Caco-2 (cell line): ENCODE data around the gene JPT2. TPM values are rescaled to one million over a fixed set of nuclear protein-coding genes. Genes with fewer than 3 reads are reported as not detected.
A peak's percentile ranks its signal among the peaks of the same experiment; 100 is the strongest.

Experiments
- BruUV-seq: library from RNA; stranded (reverse); fragments of 400-500 nt; replicated peaks from 2 replicates; lab custom pipeline; 2021; lab: Mats Ljungman, UMichigan
- CTCF ChIA-PET: fragments of 300-600 bp; sonication (Branson Sonifier 250); formaldehyde crosslinking; loops from one replicate; lab custom pipeline; 2022; ENCODE audit warnings: antibody characterized with exemption; lab: Charles Lee
- POLR2A ChIA-PET: fragments of 300-600 bp; sonication (Branson Sonifier 250); formaldehyde crosslinking; loops from one replicate; lab custom pipeline; 2022; ENCODE audit warnings: antibody characterized with exemption; lab: Charles Lee
- DNase-seq, 2 experiments: peaks; one replicate each; pipeline versions ENCODE4 v3.0.0 to v3.0.0-alpha.2; 2020 to 2022
- H3K27me3 ChIP-seq: replicated peaks from 2 replicates; pipeline ENCODE4 v1.6.0; 2011; ENCODE audit warnings: low read length; ENCODE audit not compliant: control insufficient read depth, insufficient read depth
- H3K36me3 ChIP-seq: 2 replicates; pipeline ENCODE4 v1.5.1; 2011; ENCODE audit warnings: low read length; ENCODE audit not compliant: control insufficient read depth, insufficient read depth
- H3K4me1 ChIP-seq: fragments of 250-450 bp; sonication (Bioruptor Pico); 2 replicates; pipeline ENCODE4 v1.5.1; 2020; ENCODE audit warnings: mild to moderate bottlenecking
- H3K4me3 ChIP-seq: 2 replicates; pipeline ENCODE4 v1.5.1; 2011; ENCODE audit warnings: low read depth, mild to moderate bottlenecking, control low read depth, low read length
- H3K9me3 ChIP-seq: fragments of 250-450 bp; sonication (Bioruptor Pico); 2 replicates; pipeline ENCODE4 v1.5.1; 2020; ENCODE audit warnings: mild to moderate bottlenecking, moderate library complexity
- H3K27ac Mint-ChIP-seq: one replicate; pipeline ENCODE4 v1.8.0; 2022; ENCODE audit warnings: mixed read lengths; ENCODE audit not compliant: unreplicated experiment
- H3K27me3 Mint-ChIP-seq: one replicate; pipeline ENCODE4 v1.8.0; 2022; ENCODE audit warnings: mixed read lengths; ENCODE audit not compliant: insufficient read depth, unreplicated experiment
- H3K36me3 Mint-ChIP-seq: one replicate; pipeline ENCODE4 v1.8.0; 2022; ENCODE audit warnings: mild to moderate bottlenecking, mixed read lengths; ENCODE audit not compliant: insufficient read depth, unreplicated experiment
- H3K4me1 Mint-ChIP-seq: one replicate; pipeline ENCODE4 v1.8.0; 2022; ENCODE audit warnings: low read depth, mixed read lengths; ENCODE audit not compliant: unreplicated experiment
- H3K4me3 Mint-ChIP-seq: one replicate; pipeline ENCODE4 v1.8.0; 2022; ENCODE audit warnings: mild to moderate bottlenecking, moderate library complexity, mixed read lengths; ENCODE audit not compliant: unreplicated experiment
- H3K9me3 Mint-ChIP-seq: one replicate; pipeline ENCODE4 v1.8.0; 2022; ENCODE audit warnings: mixed read lengths; ENCODE audit not compliant: unreplicated experiment
- CTCF ChIP-seq, 2 experiments: fragments of 200-600 bp in 1 of 2; IDR thresholded peaks; 1 replicate in 1 of 2; 2 replicates in 1 of 2; pipeline versions ENCODE4 v1.5.1 to v1.8.0; 2011 to 2022; ENCODE audit warnings: antibody characterized with exemption in 1 of 2, control low read depth in 1 of 2, inconsistent platforms in 1 of 2, low read depth in 1 of 2, low read length in 1 of 2, mild to moderate bottlenecking in 1 of 2, moderate library complexity in 1 of 2; ENCODE audit not compliant: insufficient read depth in 1 of 2, severe bottlenecking in 1 of 2, unreplicated experiment in 1 of 2
- intact Hi-C: fragments of 100-400 bp; cut with micrococcal nuclease; formaldehyde crosslinking; loops from one replicate; pipeline ENCODE4 v1.10.0; 2022; ENCODE audit not compliant: unreplicated experiment
- total RNA-seq: library from RNA; stranded (reverse); gene quantifications from 2 replicates; pipeline ENCODE4 v1.2.3, GENCODE V29; 2022

JPT2 gene
- total RNA-seq, 1 experiment from 2014 or later, result 178 TPM

GRCh38 chr16:1645914-1646525 lies 32.1 kb upstream of the JPT2 start:
- peak overlapping the region; percentile 30 for H3K27ac Mint-ChIP-seq
- Histone ChIP-seq H3K4me3 (no peak overlapping the region), H3K9me3 (no peaks in the 10 kb centered on the region), H3K27me3 (no peaks in the 10 kb centered on the region; the same call in 1 of the 2 replicates), H3K4me1 (peaks cover 6% of the 10 kb centered on the region; the same call in 1 of the 2 replicates), H3K36me3 (peaks cover 3% of the 10 kb centered on the region)
- H3K36me3 Mint-ChIP-seq, result peaks cover 57% of the 10 kb centered on the region
- BruUV-seq, result no TSS peak
- H3K4me3 Mint-ChIP-seq, result no peak overlapping the region
- peak in 1 of 2 experiments; percentile 40 for DNase-seq
- ChIA-PET POLR2A (interaction anchor here (0.6 kb wide), 1 partner anchor 127 kb away, joined by 4 read pairs; the partner anchor contains the start of genes EME2 and MRPS34), CTCF (no interaction called here)
- intact Hi-C loops, result no loop called here
- no peak for TF ChIP-seq CTCF (IDR thresholded peaks at IDR 0.05; ENCODE audit: insufficient read depth in 1 of 2, low read depth in 1 of 2, low read length in 1 of 2, severe bottlenecking in 1 of 2, unreplicated experiment in 1 of 2)
- peaks cover 17% of the 10 kb centered on the region for H3K4me1 Mint-ChIP-seq
- H3K27me3 Mint-ChIP-seq, result no peaks in the 10 kb centered on the region
- H3K9me3 Mint-ChIP-seq, result peaks cover 10% of the 10 kb centered on the region

GRCh38 chr16:1647856-1648255 lies 30.2 kb upstream of the JPT2 start:
- no peak overlapping the region for H3K4me3 Mint-ChIP-seq
- no peak for TF ChIP-seq CTCF (IDR thresholded peaks at IDR 0.05; ENCODE audit: insufficient read depth in 1 of 2, low read depth in 1 of 2, low read length in 1 of 2, severe bottlenecking in 1 of 2, unreplicated experiment in 1 of 2)
- CTCF ChIA-PET, result no interaction called here
- H3K9me3 Mint-ChIP-seq, result peaks cover 20% of the 10 kb centered on the region
- peaks cover 17% of the 10 kb centered on the region for H3K4me1 Mint-ChIP-seq
- Histone ChIP-seq H3K9me3 (no peaks in the 10 kb centered on the region), H3K27me3 (no peaks in the 10 kb centered on the region; the same call in 1 of the 2 replicates), H3K4me1 (peaks cover 6% of the 10 kb centered on the region; the same call in 1 of the 2 replicates), H3K4me3 (no peak overlapping the region), H3K36me3 (peaks cover 6% of the 10 kb centered on the region)
- H3K27ac Mint-ChIP-seq, result no peak overlapping the region
- intact Hi-C loops, result no loop called here
- POLR2A ChIA-PET, result interaction anchor here (0.7 kb wide), 1 partner anchor 180 kb away, joined by 6 read pairs; no protein-coding TSS in a partner anchor
- H3K27me3 Mint-ChIP-seq, result no peaks in the 10 kb centered on the region
- no TSS peak for BruUV-seq
- peaks cover 65% of the 10 kb centered on the region for H3K36me3 Mint-ChIP-seq
- no peak for DNase-seq

GRCh38 chr16:1650131-1650530 lies 27.9 kb upstream of the JPT2 start:
- H3K36me3 Mint-ChIP-seq, result peaks cover 66% of the 10 kb centered on the region

More at GRCh38 chr16:1650131-1650530, 27.9 kb upstream of the JPT2 start:
- peaks cover 6% of the 10 kb centered on the region; the same call in 1 of the 2 replicates for H3K4me1 ChIP-seq
- BruUV-seq, result no TSS peak
- peaks cover 10% of the 10 kb centered on the region for H3K4me1 Mint-ChIP-seq
- intact Hi-C loops, result no loop called here
- ChIA-PET CTCF (no interaction called here), POLR2A (no interaction called here)
- TF ChIP-seq CTCF (IDR thresholded peaks at IDR 0.05; ENCODE audit: insufficient read depth in 1 of 2, low read depth in 1 of 2, low read length in 1 of 2, severe bottlenecking in 1 of 2, unreplicated experiment in 1 of 2), result no peak
- H3K4me3 Mint-ChIP-seq, result no peak overlapping the region
- no peaks in the 10 kb centered on the region for H3K27me3 Mint-ChIP-seq
- peaks cover 20% of the 10 kb centered on the region for H3K9me3 Mint-ChIP-seq
- H3K27me3 ChIP-seq, result no peaks in the 10 kb centered on the region; the same call in 1 of the 2 replicates
- peaks cover 6% of the 10 kb centered on the region for H3K36me3 ChIP-seq
- H3K9me3 ChIP-seq, result no peaks in the 10 kb centered on the region
- H3K27ac Mint-ChIP-seq, result no peak overlapping the region
- no peak for DNase-seq
- H3K4me3 ChIP-seq, result no peak overlapping the region
